Coronary artery (tissue), 2 donors: ENCODE measurements around the gene ADPRH.
"Not testable (repeated sequence)": the region's sequence is repeated elsewhere in the genome, so short reads cannot be mapped to it uniquely, and the experiment has no call there.

Experiments
- DNase-seq: peaks from one replicate; pipeline ENCODE4 v3.0.0-alpha.2; 2017; ENCODE audit warnings: low spot score
- H3K27ac ChIP-seq, 2 donors: fragments of 200-600 bp; sonication (generic); one replicate each; pipeline ENCODE4 v1.5.1; 2016 to 2019
- H3K4me3 ChIP-seq: fragments of 200-600 bp; sonication (generic); 2 replicates; pipeline ENCODE4 v1.5.1; 2016; ENCODE audit warnings: mild to moderate bottlenecking, moderate library complexity
- CTCF ChIP-seq: fragments of 200-600 bp; sonication (generic); IDR thresholded peaks from one replicate; pipeline ENCODE4 v1.5.1; 2019; ENCODE audit warnings: antibody characterized with exemption

Gene ADPRH

GRCh38 chr3:119588112-119588511 is 8.8 kb downstream of the ADPRH start:
- no peak for TF ChIP-seq CTCF
- Histone ChIP-seq H3K27ac (no peak overlapping the region), H3K4me3 (no peak overlapping the region)
- DNase-seq = no peak

- TF ChIP-seq CTCF = no peak
- DNase-seq = no peak
- no peak overlapping the region for H3K4me3 ChIP-seq
- H3K27ac ChIP-seq = no peak overlapping the region
Measured at GRCh38 chr3:119589102-119589773, 9.9 kb downstream of the ADPRH start.

- TF ChIP-seq CTCF = no peak
- DNase-seq = no peak
- no peak overlapping the region for H3K4me3 ChIP-seq
- H3K27ac ChIP-seq = no peak overlapping the region
Measured at GRCh38 chr3:119590706-119591105, 11.4 kb downstream of the ADPRH start.

GRCh38 chr3:119592861-119593260 is 13.6 kb downstream of the ADPRH start:
- no peak for DNase-seq
- no peak overlapping the region for H3K27ac ChIP-seq
- TF ChIP-seq CTCF = no peak
- no peak overlapping the region for H3K4me3 ChIP-seq

- Histone ChIP-seq H3K27ac (no peak overlapping the region), H3K4me3 (no peak overlapping the region)
- TF ChIP-seq CTCF = no peak
Measured at GRCh38 chr3:119594066-119594465, 14.8 kb downstream of the ADPRH start.

GRCh38 chr3:119594929-119595328 is 15.6 kb downstream of the ADPRH start:
- not testable (repeated sequence) for H3K27ac ChIP-seq, DNase-seq, H3K4me3 ChIP-seq

More at GRCh38 chr3:119594066-119594465, 14.8 kb downstream of the ADPRH start:
- no peak for DNase-seq

- no peak for DNase-seq
- Histone ChIP-seq H3K4me3 (peak overlapping the region; percentile 62), H3K27ac (peak overlapping the region in 1 of 2 donors; percentile 8)
- TF ChIP-seq CTCF = no peak
Measured at GRCh38 chr3:119595639-119596334, 16.5 kb downstream of the ADPRH start.
